Tibial nerve (tissue), 4 donors: Measurements from ENCODE around the gene FAM167B.

Experiments used
- CTCF ChIP-seq, 5 experiments: fragments of 200-600 bp in 3 of 5; fragments of 450-650 bp in 2 of 5; sonication (generic) in 3 of 5; IDR thresholded peaks; one replicate each; pipeline ENCODE4 v1.5.1; 2016 to 2019; ENCODE audit warnings: antibody characterized with exemption in 5 of 5, mild to moderate bottlenecking in 3 of 5, moderate library complexity in 2 of 5
- EP300 ChIP-seq, 2 donors: sonication (generic); formaldehyde crosslinking; IDR thresholded peaks; one replicate each; pipeline ENCODE4 v1.6.1; 2017; ENCODE audit warnings: antibody characterized with exemption in 2 of 2, mild to moderate bottlenecking in 1 of 2
- POLR2A ChIP-seq, 2 donors: fragments of 450-650 bp; IDR thresholded peaks; one replicate each; pipeline ENCODE4 v1.6.1; 2017; ENCODE audit warnings: antibody characterized with exemption in 2 of 2, mild to moderate bottlenecking in 2 of 2, moderate library complexity in 2 of 2

GRCh38 chr1:32201011-32201855 lies 45.8 kb upstream of the FAM167B start:
- peak in 1 of 2 donors; percentile 28 for TF ChIP-seq EP300 (IDR thresholded peaks at IDR 0.05)
- TF ChIP-seq CTCF (IDR thresholded peaks at IDR 0.05) = no peak
- peak in 1 of 2 donors; percentile 16 for TF ChIP-seq POLR2A (IDR thresholded peaks at IDR 0.05)
